Right lobe of liver (tissue), 4 donors: ENCODE results near the gene USP5.

ENCODE experiments used
- CTCF ChIP-seq, 4 donors: fragments of 200-600 bp in 3 of 4; fragments of 450-650 bp in 1 of 4; IDR thresholded peaks; one replicate each; pipeline versions ENCODE4 v1.5.1 to v1.8.0; 2016 to 2022; ENCODE audit warnings: antibody characterized with exemption in 4 of 4, mild to moderate bottlenecking in 2 of 4
- POLR2A ChIP-seq: fragments of 450-650 bp; IDR thresholded peaks from one replicate; pipeline ENCODE4 v1.6.1; 2017; ENCODE audit warnings: antibody characterized with exemption, mild to moderate bottlenecking
- donor health status: DM: no; HTN: no; CAD: no.
- donor health status: DM: no; HTN: no; CAD: no.
- donor health status: DM: no; HTN: yes; CAD: no.

GRCh38 chr12:6909421-6910145 lies 57.6 kb downstream of the USP5 start:
- TF ChIP-seq CTCF (IDR thresholded peaks at IDR 0.05) = no peak
- no peak for TF ChIP-seq POLR2A
